Ovary (tissue), 9 donors: Measurements from ENCODE around the gene GAB3. TPM values are rescaled to one million over a fixed set of nuclear protein-coding genes. Genes with fewer than 3 reads are reported as not detected.
"Not testable (repeated sequence)": the region's sequence is repeated elsewhere in the genome, so short reads cannot be mapped to it uniquely, and the experiment has no call there.

ENCODE experiments used
- DNase-seq, 5 donors: peaks; one replicate each; pipeline ENCODE4 v3.0.0-alpha.2; 2019 to 2020
- H3K27ac ChIP-seq, 2 donors: fragments of 200-600 bp; one replicate each; pipeline versions ENCODE4 v1.5.1 to v1.8.0; 2019 to 2022
- H3K27me3 ChIP-seq: fragments of 200-600 bp; one replicate; pipeline ENCODE4 v1.8.0; 2022
- H3K36me3 ChIP-seq: fragments of 200-600 bp; sonication (generic); one replicate; pipeline ENCODE4 v1.5.1; 2019
- H3K4me1 ChIP-seq: one replicate; pipeline ENCODE4 v1.8.1; 2013; ENCODE audit warnings: mild to moderate bottlenecking, moderate library complexity; ENCODE audit not compliant: insufficient read depth
- H3K4me3 ChIP-seq: fragments of 200-600 bp; sonication (generic); one replicate; pipeline ENCODE4 v1.5.1; 2017
- H3K9me3 ChIP-seq, 2 donors: fragments of 200-600 bp in 1 of 2; sonication (generic) in 1 of 2; one replicate each; pipeline versions ENCODE4 v1.5.1 to v1.8.1; 2013 to 2019; ENCODE audit warnings: mild to moderate bottlenecking in 1 of 2, moderate library complexity in 1 of 2
- CTCF ChIP-seq, 3 donors: fragments of 450-650 bp in 2 of 3; fragments of 200-600 bp in 1 of 3; IDR thresholded peaks; one replicate each; pipeline versions ENCODE4 v1.5.1 to v1.8.0; 2016 to 2022; ENCODE audit warnings: antibody characterized with exemption in 3 of 3, mild to moderate bottlenecking in 1 of 3
- EP300 ChIP-seq: sonication (generic); formaldehyde crosslinking; IDR thresholded peaks from one replicate; pipeline ENCODE4 v1.6.1; 2017; ENCODE audit warnings: antibody characterized with exemption
- POLR2A ChIP-seq: fragments of 450-650 bp; IDR thresholded peaks from one replicate; pipeline ENCODE4 v1.6.1; 2017; ENCODE audit warnings: antibody characterized with exemption, mild to moderate bottlenecking, moderate library complexity
- WGBS, 3 donors: extraction: QIAGEN DNeasy Blood & Tissue Kit in 1 of 3; methylation state at CpG; one replicate each; pipeline versions ENCODE4 v1.1.5 to v1.1.7; 2013 to 2017; 5-methylcytosine and 5-hydroxymethylcytosine counted together
- intact Hi-C, 4 donors: fragments of 100-400 bp; cut with DNase I; formaldehyde crosslinking; loops; one replicate each; pipeline versions ENCODE4 v1.11.0 to v1.15.1; 2022 to 2023
- polyA plus RNA-seq, 2 donors: library from polyadenylated mRNA; stranded (reverse); fragments of 200-250 nt in 1 of 2; fragments of 350-450 nt in 1 of 2; fragmentation: Illumina TruSeq in 1 of 2; extraction: RNeasy Lipid Tissue Mini Kit (QIAGEN cat#74804) in 1 of 2; gene quantifications; one replicate each; pipeline ENCODE4 v1.2.3, GENCODE V29; 2013 to 2014
- total RNA-seq, 7 donors: library from RNA; depleted of rRNA in 2 of 7; stranded (reverse); fragments of >200 nt in 2 of 7; fragmentation: NEBNext Ultra II Directional in 3 of 7; extraction: Animal tissue kit (Norgen Biotek cat#: 25700) in 3 of 7; gene quantifications; one replicate each; pipeline versions ENCODE4 v1.1.0 to v1.2.4, GENCODE V29; 2016 to 2023
- donor health status: DM: no; HTN: no; CAD: no; lungs with moderate emphysema.
- donor health status: DM: no; HTN: no; CAD: no.
- donor health status: Bipolar disorder and iron deficiency.
- donor health status: DM: yes; HTN: yes; CAD: no.
- donor health status: DM: no; HTN: no; CAD: no.
- donor health status: DM: yes; HTN: yes; CAD: no.

Gene GAB3
- total and polyA plus RNA-seq, 9 donors = 0.68 to 4.0 (median 1.1) TPM

- H3K9me3 ChIP-seq = no peaks in the 10 kb centered on the region
- H3K27ac ChIP-seq = no peak overlapping the region
- no peak for TF ChIP-seq CTCF (IDR thresholded peaks at IDR 0.05)
- TF ChIP-seq EP300 = no peak
- TF ChIP-seq POLR2A = no peak
- DNase-seq = no peak
- 70 to 85% (median 78%) methylated on average over 1 of the region's 1 CpG for WGBS, 3 donors
- no peaks in the 10 kb centered on the region for H3K27me3 ChIP-seq
- no peaks in the 10 kb centered on the region for H3K36me3 ChIP-seq
- intact Hi-C loops = no loop called here
- H3K4me3 ChIP-seq = no peak overlapping the region
- no peaks in the 10 kb centered on the region for H3K4me1 ChIP-seq
Measured at GRCh38 chrX:154696676-154697045, 54.2 kb downstream of the GAB3 start.

GRCh38 chrX:154695911-154696675 is 54.8 kb downstream of the GAB3 start:
- 58 to 67% (median 65%) methylated on average over 8 of the region's 8 CpGs for WGBS, 3 donors
- H3K27ac ChIP-seq = no peak overlapping the region

GRCh38 chrX:154693394-154693793 is 57.5 kb downstream of the GAB3 start:
- intact Hi-C loops = no loop called here
- H3K4me3 ChIP-seq = no peak overlapping the region
- no peaks in the 10 kb centered on the region for H3K4me1 ChIP-seq
- no peak for DNase-seq
- no peaks in the 10 kb centered on the region for H3K9me3 ChIP-seq
- no peak overlapping the region for H3K27ac ChIP-seq
- WGBS, 3 donors = 88 to 92% (median 88%) methylated on average over 3 of the region's 3 CpGs
- H3K27me3 ChIP-seq = no peaks in the 10 kb centered on the region
- no peak for TF ChIP-seq POLR2A
- no peak for TF ChIP-seq EP300
- TF ChIP-seq CTCF (IDR thresholded peaks at IDR 0.05) = no peak
- H3K36me3 ChIP-seq = no peaks in the 10 kb centered on the region

More at GRCh38 chrX:154695911-154696675, 54.8 kb downstream of the GAB3 start:
- no peaks in the 10 kb centered on the region for H3K36me3 ChIP-seq
- no peaks in the 10 kb centered on the region for H3K4me1 ChIP-seq
- TF ChIP-seq POLR2A (no peak), EP300 (no peak), CTCF (IDR thresholded peaks at IDR 0.05) (no peak)
- DNase-seq = no peak
- H3K9me3 ChIP-seq = no peaks in the 10 kb centered on the region
- intact Hi-C loops = no loop called here
- no peak overlapping the region for H3K4me3 ChIP-seq
- H3K27me3 ChIP-seq = no peaks in the 10 kb centered on the region

GRCh38 chrX:154690438-154690837 is 60.4 kb downstream of the GAB3 start:
- H3K27ac ChIP-seq, H3K27me3 ChIP-seq, H3K9me3 ChIP-seq, H3K4me3 ChIP-seq, H3K4me1 ChIP-seq, DNase-seq, intact Hi-C loops, H3K36me3 ChIP-seq: not testable (repeated sequence)
- 87 to 95% (median 89%) methylated on average over 2 of the region's 2 CpGs for WGBS, 3 donors

- H3K4me1 ChIP-seq, H3K27me3 ChIP-seq, intact Hi-C loops, H3K9me3 ChIP-seq, H3K27ac ChIP-seq, H3K4me3 ChIP-seq, DNase-seq, H3K36me3 ChIP-seq: not testable (repeated sequence)
Measured at GRCh38 chrX:154672084-154672483, 78.8 kb downstream of the GAB3 start.

- H3K36me3 ChIP-seq, intact Hi-C loops, H3K27me3 ChIP-seq, H3K4me1 ChIP-seq, H3K9me3 ChIP-seq, DNase-seq, H3K27ac ChIP-seq, H3K4me3 ChIP-seq: not testable (repeated sequence)
- 65 to 79% (median 73%) methylated on average over 8 of the region's 8 CpGs for whole genome bisulfite sequencing, 3 donors
Measured at GRCh38 chrX:154670848-154671247, 80.0 kb downstream of the GAB3 start.
